DND-41 (cell line): ENCODE measurements around the gene BRINP1.

ENCODE experiments used
- EZH2 ChIP-seq: IDR thresholded peaks from 3 replicates; pipeline ENCODE4 v1.6.1; 2012; ENCODE audit warnings: borderline replicate concordance, low read depth, mild to moderate bottlenecking, moderate library complexity, low read length, inconsistent platforms; ENCODE audit not compliant: severe bottlenecking
- TF ChIP-seq, protein P1 (sequence below): IDR thresholded peaks from 2 replicates; pipeline ENCODE4 v1.5.1; 2012; ENCODE audit warnings: borderline replicate concordance, low read length, moderate library complexity, mild to moderate bottlenecking; ENCODE audit not compliant: poor library complexity, severe bottlenecking; ENCODE audit errors: extremely low read depth

DNA sequence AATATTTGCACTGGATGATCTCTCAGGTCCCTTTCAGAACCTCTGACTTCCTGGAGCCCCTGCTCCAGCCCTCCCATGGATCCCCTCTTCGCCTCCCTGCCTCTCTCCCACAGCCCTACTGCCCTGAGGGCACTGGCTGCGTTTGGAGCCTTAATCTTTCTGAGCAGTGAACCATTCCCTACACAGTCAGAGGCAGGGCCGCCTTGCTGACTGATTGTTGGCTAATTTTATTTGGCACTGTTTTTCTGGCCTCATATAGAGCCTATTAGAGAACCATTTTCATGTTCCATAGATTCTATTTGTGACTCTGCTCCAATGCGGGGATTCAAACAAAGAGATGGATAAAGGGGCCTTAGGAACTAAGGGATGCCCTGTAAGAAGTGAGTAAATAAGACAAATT, 91.1 kb downstream of the BRINP1 start:
- TF ChIP-seq, protein P1, sequence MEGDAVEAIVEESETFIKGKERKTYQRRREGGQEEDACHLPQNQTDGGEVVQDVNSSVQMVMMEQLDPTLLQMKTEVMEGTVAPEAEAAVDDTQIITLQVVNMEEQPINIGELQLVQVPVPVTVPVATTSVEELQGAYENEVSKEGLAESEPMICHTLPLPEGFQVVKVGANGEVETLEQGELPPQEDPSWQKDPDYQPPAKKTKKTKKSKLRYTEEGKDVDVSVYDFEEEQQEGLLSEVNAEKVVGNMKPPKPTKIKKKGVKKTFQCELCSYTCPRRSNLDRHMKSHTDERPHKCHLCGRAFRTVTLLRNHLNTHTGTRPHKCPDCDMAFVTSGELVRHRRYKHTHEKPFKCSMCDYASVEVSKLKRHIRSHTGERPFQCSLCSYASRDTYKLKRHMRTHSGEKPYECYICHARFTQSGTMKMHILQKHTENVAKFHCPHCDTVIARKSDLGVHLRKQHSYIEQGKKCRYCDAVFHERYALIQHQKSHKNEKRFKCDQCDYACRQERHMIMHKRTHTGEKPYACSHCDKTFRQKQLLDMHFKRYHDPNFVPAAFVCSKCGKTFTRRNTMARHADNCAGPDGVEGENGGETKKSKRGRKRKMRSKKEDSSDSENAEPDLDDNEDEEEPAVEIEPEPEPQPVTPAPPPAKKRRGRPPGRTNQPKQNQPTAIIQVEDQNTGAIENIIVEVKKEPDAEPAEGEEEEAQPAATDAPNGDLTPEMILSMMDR = no peak
- TF ChIP-seq EZH2 = no peak
